HCT116 (cell line): ENCODE measurements around the gene ZNF213.

Experiments used
- CTCF ChIP-seq, 3 experiments: fragments of 200-600 bp in 1 of 3; sonication (generic) in 1 of 3; IDR thresholded peaks in 2 of 3; conservative IDR thresholded peaks in 1 of 3; 2 replicates each; pipeline ENCODE4 v1.5.1; 2012 to 2017; ENCODE audit warnings: low read depth in 2 of 3, low read length in 2 of 3, antibody characterized with exemption in 1 of 3, borderline replicate concordance in 1 of 3, control low read depth in 1 of 3, mild to moderate bottlenecking in 1 of 3, mixed read lengths in 1 of 3, mixed run types in 1 of 3, moderate library complexity in 1 of 3; ENCODE audit not compliant: insufficient read depth in 1 of 3
- EZH2 ChIP-seq: fragments of 200-600 bp; sonication (generic); IDR thresholded peaks from 2 replicates; pipeline ENCODE4 v1.6.1; 2017; ENCODE audit warnings: antibody characterized with exemption, mixed run types
- EZH2phosphoT487 ChIP-seq: fragments of 200-600 bp; IDR thresholded peaks from 2 replicates; pipeline ENCODE4 v1.6.1; 2018; ENCODE audit warnings: antibody characterized with exemption, borderline replicate concordance
- JUND ChIP-seq: IDR thresholded peaks from 2 replicates; pipeline ENCODE4 v1.6.1; 2012
- POLR2A ChIP-seq: IDR thresholded peaks from 2 replicates; pipeline ENCODE4 v1.7.0; 2011; ENCODE audit warnings: borderline replicate concordance; ENCODE audit not compliant: insufficient read depth, insufficient read length; ENCODE audit errors: extremely low read depth
- SIN3A ChIP-seq: IDR thresholded peaks from 2 replicates; pipeline ENCODE4 v1.6.1; 2012; ENCODE audit warnings: low read depth

GRCh38 chr16:3164121-3164991 is 29.5 kb downstream of the ZNF213 start:
- TF ChIP-seq CTCF (IDR thresholded peaks at IDR 0.05 in 2 of 3, conservative IDR thresholded peaks at IDR 0.05 in 1 of 3; ENCODE audit: borderline replicate concordance in 1 of 3, insufficient read depth in 1 of 3, low read depth in 2 of 3, low read length in 2 of 3) (no peak), POLR2A (no peak), JUND (no peak), SIN3A (no peak), EZH2 (no peak), EZH2phosphoT487 (no peak)
